ENCODE data around the gene MUC6. TPM values are rescaled to one million over a fixed set of nuclear protein-coding genes. Genes with fewer than 3 reads are reported as not detected.

Gene MUC6
- total and polyA plus RNA-seq, 2 of the 8 experiments (the other 6 are each of a cell fraction or from before 2014, with no cell fraction given), result not detected

DNA sequence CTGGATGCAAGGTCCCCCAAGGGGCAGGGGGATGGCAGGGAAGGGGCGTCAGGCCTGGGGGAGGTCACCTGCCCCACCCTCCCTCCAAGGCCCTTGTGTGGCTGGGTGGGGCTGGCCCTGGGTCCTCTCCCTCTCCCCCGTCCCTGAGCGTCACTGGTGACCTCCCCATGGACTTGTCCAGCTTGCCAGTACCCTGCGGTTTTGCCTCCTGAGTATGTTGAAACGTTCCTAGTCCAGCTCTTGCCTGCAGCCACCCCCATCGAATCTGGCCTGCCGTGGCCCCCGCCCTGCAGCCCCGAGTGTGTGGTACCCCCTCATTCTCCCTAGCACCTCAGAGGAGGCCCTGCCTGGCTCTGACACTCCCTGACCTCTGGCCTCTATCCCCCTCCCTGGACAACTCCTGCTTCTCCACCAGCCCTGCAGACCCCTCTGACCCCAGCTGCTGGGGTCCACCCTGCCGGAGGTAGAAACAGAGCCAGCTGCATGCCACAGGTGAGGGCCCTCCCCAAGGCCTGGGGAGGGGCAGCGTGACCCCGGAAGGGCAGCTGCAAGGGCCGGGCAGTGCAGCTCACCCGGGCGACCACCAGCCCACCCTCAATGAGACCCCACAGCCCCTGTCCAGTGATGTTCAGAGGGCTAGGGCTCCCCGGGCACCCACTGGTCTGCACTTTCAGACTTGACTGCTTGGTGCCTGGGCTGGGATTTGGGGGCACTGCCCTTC lies 4.1 kb upstream of the MUC6 start (continued):
- TF ChIP-seq, protein P1, sequence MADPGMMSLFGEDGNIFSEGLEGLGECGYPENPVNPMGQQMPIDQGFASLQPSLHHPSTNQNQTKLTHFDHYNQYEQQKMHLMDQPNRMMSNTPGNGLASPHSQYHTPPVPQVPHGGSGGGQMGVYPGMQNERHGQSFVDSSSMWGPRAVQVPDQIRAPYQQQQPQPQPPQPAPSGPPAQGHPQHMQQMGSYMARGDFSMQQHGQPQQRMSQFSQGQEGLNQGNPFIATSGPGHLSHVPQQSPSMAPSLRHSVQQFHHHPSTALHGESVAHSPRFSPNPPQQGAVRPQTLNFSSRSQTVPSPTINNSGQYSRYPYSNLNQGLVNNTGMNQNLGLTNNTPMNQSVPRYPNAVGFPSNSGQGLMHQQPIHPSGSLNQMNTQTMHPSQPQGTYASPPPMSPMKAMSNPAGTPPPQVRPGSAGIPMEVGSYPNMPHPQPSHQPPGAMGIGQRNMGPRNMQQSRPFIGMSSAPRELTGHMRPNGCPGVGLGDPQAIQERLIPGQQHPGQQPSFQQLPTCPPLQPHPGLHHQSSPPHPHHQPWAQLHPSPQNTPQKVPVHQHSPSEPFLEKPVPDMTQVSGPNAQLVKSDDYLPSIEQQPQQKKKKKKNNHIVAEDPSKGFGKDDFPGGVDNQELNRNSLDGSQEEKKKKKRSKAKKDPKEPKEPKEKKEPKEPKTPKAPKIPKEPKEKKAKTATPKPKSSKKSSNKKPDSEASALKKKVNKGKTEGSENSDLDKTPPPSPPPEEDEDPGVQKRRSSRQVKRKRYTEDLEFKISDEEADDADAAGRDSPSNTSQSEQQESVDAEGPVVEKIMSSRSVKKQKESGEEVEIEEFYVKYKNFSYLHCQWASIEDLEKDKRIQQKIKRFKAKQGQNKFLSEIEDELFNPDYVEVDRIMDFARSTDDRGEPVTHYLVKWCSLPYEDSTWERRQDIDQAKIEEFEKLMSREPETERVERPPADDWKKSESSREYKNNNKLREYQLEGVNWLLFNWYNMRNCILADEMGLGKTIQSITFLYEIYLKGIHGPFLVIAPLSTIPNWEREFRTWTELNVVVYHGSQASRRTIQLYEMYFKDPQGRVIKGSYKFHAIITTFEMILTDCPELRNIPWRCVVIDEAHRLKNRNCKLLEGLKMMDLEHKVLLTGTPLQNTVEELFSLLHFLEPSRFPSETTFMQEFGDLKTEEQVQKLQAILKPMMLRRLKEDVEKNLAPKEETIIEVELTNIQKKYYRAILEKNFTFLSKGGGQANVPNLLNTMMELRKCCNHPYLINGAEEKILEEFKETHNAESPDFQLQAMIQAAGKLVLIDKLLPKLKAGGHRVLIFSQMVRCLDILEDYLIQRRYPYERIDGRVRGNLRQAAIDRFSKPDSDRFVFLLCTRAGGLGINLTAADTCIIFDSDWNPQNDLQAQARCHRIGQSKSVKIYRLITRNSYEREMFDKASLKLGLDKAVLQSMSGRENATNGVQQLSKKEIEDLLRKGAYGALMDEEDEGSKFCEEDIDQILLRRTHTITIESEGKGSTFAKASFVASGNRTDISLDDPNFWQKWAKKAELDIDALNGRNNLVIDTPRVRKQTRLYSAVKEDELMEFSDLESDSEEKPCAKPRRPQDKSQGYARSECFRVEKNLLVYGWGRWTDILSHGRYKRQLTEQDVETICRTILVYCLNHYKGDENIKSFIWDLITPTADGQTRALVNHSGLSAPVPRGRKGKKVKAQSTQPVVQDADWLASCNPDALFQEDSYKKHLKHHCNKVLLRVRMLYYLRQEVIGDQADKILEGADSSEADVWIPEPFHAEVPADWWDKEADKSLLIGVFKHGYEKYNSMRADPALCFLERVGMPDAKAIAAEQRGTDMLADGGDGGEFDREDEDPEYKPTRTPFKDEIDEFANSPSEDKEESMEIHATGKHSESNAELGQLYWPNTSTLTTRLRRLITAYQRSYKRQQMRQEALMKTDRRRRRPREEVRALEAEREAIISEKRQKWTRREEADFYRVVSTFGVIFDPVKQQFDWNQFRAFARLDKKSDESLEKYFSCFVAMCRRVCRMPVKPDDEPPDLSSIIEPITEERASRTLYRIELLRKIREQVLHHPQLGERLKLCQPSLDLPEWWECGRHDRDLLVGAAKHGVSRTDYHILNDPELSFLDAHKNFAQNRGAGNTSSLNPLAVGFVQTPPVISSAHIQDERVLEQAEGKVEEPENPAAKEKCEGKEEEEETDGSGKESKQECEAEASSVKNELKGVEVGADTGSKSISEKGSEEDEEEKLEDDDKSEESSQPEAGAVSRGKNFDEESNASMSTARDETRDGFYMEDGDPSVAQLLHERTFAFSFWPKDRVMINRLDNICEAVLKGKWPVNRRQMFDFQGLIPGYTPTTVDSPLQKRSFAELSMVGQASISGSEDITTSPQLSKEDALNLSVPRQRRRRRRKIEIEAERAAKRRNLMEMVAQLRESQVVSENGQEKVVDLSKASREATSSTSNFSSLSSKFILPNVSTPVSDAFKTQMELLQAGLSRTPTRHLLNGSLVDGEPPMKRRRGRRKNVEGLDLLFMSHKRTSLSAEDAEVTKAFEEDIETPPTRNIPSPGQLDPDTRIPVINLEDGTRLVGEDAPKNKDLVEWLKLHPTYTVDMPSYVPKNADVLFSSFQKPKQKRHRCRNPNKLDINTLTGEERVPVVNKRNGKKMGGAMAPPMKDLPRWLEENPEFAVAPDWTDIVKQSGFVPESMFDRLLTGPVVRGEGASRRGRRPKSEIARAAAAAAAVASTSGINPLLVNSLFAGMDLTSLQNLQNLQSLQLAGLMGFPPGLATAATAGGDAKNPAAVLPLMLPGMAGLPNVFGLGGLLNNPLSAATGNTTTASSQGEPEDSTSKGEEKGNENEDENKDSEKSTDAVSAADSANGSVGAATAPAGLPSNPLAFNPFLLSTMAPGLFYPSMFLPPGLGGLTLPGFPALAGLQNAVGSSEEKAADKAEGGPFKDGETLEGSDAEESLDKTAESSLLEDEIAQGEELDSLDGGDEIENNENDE (IDR thresholded peaks at IDR 0.05; ENCODE audit: insufficient replicate concordance, low read length), result no peak
- TF ChIP-seq PHF8 (conservative IDR thresholded peaks at IDR 0.05; ENCODE audit: low read depth, low read length) (no peak), SIX5 (IDR thresholded peaks at IDR 0.05; ENCODE audit: low read depth, low read length) (no peak), SUZ12 (IDR thresholded peaks at IDR 0.05; ENCODE audit: low read length) (no peak)

Measured in H1 (cell line).